ENCODE measurements around the gene KCTD19.

Gene KCTD19

GRCh38 chr16:67242138-67242730 is 84.3 kb downstream of the KCTD19 start:
- DNase-seq (ENCODE audit: low read depth) = no peak

- no peak for DNase-seq (ENCODE audit: low read depth)
Measured at GRCh38 chr16:67241008-67241900, 85.3 kb downstream of the KCTD19 start.

GRCh38 chr16:67240506-67240905 is 86.0 kb downstream of the KCTD19 start:
- DNase-seq (ENCODE audit: low read depth) = no peak

Data from stimulated activated CD8-positive, alpha-beta memory T cell treated with anti-CD3 and anti-CD28 coated beads, Interleukin-12 subunit alpha, Interleukin-12 subunit beta, amount 100 ng/mL, for 1 hour (primary cell).